ENCODE measurements around the gene GBF1. TPM values are rescaled to one million over a fixed set of nuclear protein-coding genes. Genes with fewer than 3 reads are reported as not detected.

The GBF1 gene
- total and polyA plus RNA-seq, 11 donors: 15.5 to 70.0 (median 48.2) TPM

DNA sequence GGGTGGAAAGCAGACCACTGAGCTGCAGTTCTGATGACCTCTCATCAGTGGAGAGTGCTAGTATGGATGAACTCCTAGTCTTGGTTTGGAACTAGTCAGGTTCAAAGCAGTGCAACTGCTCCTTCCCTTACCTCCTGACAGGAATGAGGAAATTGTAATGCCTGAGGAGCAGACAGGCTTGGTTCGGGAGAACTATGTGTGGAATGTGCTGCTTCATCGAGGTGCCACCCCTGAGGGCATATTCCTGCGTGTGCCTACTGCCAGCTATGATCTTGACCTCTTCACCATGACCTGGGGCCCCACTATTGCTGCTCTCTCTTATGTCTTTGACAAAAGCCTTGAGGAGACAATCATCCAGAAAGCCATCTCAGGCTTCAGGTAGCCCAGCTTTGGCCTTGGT lies 122.7 kb downstream of the GBF1 start:
- DNase-seq (no peak), ATAC-seq (no peak)
- no peaks in the 10 kb centered on the region for H3K27me3 ChIP-seq
- TF ChIP-seq CTCF (IDR thresholded peaks at IDR 0.05) (no peak), POLR2A (IDR thresholded peaks at IDR 0.05) (no peak)
- H3K27ac ChIP-seq: no peak overlapping the region
- WGBS, 4 donors: 55 to 73% (median 66%) methylated on average over 2 to 3 of the region's 3 CpGs
- H3K4me3 ChIP-seq: no peak overlapping the region
- intact Hi-C loops (cut with DNase I): no loop called here
- H3K36me3 ChIP-seq: peaks cover 7 to 100% (median 99%) of the 10 kb centered on the region in 9 donors
- no peaks in the 10 kb centered on the region for H3K4me1 ChIP-seq
- H3K9me3 ChIP-seq: peaks cover 0 to 10% (median 0%) of the 10 kb centered on the region in 12 donors

DNA sequence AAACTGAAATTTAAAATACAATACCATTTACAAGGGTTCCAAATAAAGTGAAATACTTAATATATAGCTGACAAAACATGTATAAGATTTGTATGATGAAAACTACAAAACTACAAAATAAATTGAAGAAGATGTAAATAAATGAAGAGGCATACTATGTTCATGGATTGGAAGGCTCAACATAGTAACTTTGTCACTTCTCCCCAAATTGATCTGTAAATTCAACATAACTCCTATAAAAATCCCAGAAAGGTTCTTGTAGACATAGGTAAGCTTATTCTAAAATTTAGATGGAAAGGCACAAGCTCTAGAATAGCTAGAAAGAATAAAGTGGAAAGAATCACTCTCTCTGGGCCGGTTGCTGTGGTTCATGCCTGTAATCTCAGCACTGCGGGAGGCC lies 126.0 kb downstream of the GBF1 start:
- no peak overlapping the region for H3K27ac ChIP-seq
- intact Hi-C loops (cut with DNase I): no loop called here
- no peaks in the 10 kb centered on the region for H3K27me3 ChIP-seq
- DNase-seq (no peak), ATAC-seq (no peak)
- 94 to 100% (median 96%) methylated on average over 2 of the region's 2 CpGs for WGBS, 4 donors
- no peaks in the 10 kb centered on the region for H3K4me1 ChIP-seq
- H3K36me3 ChIP-seq: peaks cover 3 to 100% (median 100%) of the 10 kb centered on the region in 9 donors
- no peak overlapping the region for H3K4me3 ChIP-seq
- TF ChIP-seq POLR2A (IDR thresholded peaks at IDR 0.05) (no peak), CTCF (IDR thresholded peaks at IDR 0.05) (no peak)
- H3K9me3 ChIP-seq: peaks cover 0 to 10% (median 0%) of the 10 kb centered on the region in 12 donors

GRCh38 chr10:102375250-102375649 lies 129.9 kb downstream of the GBF1 start:
- Histone ChIP-seq H3K4me3 (no peak overlapping the region), H3K27ac (no peak overlapping the region), H3K9me3 (peaks cover 0 to 10% (median 0%) of the 10 kb centered on the region in 12 donors), H3K36me3 (peaks cover 3 to 100% (median 100%) of the 10 kb centered on the region in 9 donors), H3K4me1 (no peaks in the 10 kb centered on the region), H3K27me3 (no peaks in the 10 kb centered on the region)
- WGBS, 4 donors: 87 to 93% (median 89%) methylated on average over 6 to 7 of the region's 7 CpGs
- TF ChIP-seq POLR2A (IDR thresholded peaks at IDR 0.05): no peak
- TF ChIP-seq CTCF (IDR thresholded peaks at IDR 0.05): no peak
- intact Hi-C loops (cut with DNase I): no loop called here
- ATAC-seq: peak in 1 of 4 donors; percentile 9
- DNase-seq: no peak

DNA sequence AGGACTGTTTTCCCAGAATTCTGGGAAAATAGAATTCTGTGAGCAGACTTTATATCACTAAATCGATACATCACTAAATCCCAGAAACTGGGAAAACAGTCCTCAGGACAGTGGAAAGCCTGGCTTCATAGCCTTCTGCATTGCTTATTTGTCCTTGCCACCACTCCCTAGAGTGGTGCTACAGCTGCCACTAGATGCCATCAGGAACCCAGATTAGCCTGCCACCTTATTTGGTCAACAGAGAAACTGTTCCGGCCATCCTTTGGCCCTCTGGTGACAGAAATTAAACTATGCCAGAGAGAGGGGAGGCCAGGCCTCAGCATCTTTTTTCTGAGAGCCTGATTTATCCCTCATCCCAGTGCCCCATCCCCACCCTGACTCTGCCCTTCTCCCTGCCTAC lies 130.5 kb downstream of the GBF1 start:
- Histone ChIP-seq H3K36me3 (peaks cover 5 to 100% (median 100%) of the 10 kb centered on the region in 9 donors), H3K4me1 (no peaks in the 10 kb centered on the region)

More for the DNA sequence above, 130.5 kb downstream of the GBF1 start:
- Histone ChIP-seq H3K4me3 (no peak overlapping the region), H3K27me3 (no peaks in the 10 kb centered on the region), H3K27ac (no peak overlapping the region), H3K9me3 (peaks cover 0 to 6% (median 0%) of the 10 kb centered on the region in 12 donors)
- no peak for DNase-seq
- intact Hi-C loops (cut with DNase I): no loop called here
- 84 to 94% (median 90%) methylated on average over 2 of the region's 2 CpGs for WGBS, 4 donors
- TF ChIP-seq CTCF (IDR thresholded peaks at IDR 0.05) (no peak), POLR2A (IDR thresholded peaks at IDR 0.05) (no peak)
- no peak for ATAC-seq
